ENCODE results near the gene ENDOV.
A peak's percentile ranks its signal among the peaks of the same experiment; 100 is the strongest.

The ENDOV gene

DNA sequence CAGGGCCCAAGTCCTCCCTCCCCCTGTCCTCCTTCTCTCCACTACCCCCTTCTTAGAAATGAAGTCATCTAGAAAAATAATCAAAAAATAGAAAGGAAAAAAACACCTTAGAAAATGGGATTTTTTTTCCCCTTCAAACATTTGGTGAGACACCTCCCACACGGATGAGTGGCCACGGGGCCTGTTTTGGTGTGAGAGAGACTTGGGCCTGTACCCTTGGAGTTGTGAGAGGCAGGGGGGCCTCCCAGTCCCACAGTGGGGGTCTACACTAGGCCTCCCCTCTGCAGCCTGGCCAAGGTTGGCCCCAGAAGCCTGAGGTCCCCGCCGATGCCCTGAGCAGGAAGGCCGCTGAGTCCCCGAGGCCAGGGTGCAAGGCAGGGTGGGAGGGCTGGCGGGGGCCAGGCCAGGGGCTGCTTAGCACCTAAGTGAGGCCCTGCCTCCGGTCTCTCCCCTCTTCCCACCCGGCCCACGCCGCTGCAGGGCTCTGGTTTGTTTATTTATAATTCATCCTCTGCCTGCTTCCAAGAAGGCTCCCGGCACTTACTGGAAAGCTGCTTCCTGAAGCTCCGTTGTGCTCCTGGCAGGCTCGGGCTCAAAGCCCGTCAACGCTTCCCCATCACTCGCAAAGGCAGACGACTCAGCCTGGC lies 35.1 kb downstream of the ENDOV start:
- DNase-seq (ENCODE audit: low spot score): no peak

- DNase-seq (ENCODE audit: low spot score): no peak
Observed at GRCh38 chr17:80451104-80451775, 36.3 kb downstream of the ENDOV start.

DNA sequence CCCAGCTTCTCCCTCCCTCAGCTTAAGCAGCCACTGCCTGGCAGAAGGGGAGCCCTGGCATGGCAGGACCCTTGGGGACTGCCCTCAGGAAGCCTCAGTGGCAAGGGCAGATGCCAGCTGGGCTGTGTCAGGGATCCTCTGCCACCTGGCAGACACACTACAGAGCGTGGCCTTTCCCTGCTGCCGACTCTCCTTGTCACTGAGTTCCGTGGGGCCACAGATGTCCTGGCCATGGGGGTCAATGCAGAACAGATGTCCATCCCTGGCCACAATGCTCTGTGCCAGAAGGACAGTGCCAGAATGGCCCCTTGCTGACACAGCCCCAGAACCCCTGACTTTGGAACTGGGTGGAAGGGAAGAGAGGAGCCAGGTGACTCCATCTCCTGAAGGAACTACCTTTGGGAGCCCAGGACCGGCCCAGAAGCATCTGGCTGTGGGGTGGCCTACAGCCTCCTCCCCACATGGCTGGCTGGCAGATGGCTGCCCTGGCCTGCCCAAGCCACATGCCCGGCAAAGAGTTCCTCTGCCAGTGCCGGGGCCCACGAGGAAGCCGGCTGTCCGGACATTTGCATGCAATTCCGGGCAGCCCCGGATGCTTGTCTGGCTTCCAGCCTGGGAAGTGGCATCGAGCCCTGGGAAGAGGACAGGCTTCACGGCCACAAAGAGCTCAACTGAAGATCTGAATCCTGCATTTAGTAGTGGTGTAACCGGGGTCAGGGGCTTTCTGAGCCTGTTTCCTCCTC lies 37.4 kb downstream of the ENDOV start:
- no peak for DNase-seq (ENCODE audit: low spot score)

- no peak for DNase-seq (ENCODE audit: low spot score)
Observed at GRCh38 chr17:80453126-80453997, 38.4 kb downstream of the ENDOV start.

GRCh38 chr17:80453998-80454556 lies 39.1 kb downstream of the ENDOV start:
- DNase-seq (ENCODE audit: low spot score): no peak

GRCh38 chr17:80454557-80455335 lies 39.8 kb downstream of the ENDOV start:
- DNase-seq (ENCODE audit: low spot score): peak; percentile 95

GRCh38 chr17:80455336-80455710 lies 40.4 kb downstream of the ENDOV start:
- DNase-seq (ENCODE audit: low spot score): no peak

GRCh38 chr17:80455784-80456183 lies 40.8 kb downstream of the ENDOV start:
- peak; percentile 3 for DNase-seq (ENCODE audit: low spot score)

DNA sequence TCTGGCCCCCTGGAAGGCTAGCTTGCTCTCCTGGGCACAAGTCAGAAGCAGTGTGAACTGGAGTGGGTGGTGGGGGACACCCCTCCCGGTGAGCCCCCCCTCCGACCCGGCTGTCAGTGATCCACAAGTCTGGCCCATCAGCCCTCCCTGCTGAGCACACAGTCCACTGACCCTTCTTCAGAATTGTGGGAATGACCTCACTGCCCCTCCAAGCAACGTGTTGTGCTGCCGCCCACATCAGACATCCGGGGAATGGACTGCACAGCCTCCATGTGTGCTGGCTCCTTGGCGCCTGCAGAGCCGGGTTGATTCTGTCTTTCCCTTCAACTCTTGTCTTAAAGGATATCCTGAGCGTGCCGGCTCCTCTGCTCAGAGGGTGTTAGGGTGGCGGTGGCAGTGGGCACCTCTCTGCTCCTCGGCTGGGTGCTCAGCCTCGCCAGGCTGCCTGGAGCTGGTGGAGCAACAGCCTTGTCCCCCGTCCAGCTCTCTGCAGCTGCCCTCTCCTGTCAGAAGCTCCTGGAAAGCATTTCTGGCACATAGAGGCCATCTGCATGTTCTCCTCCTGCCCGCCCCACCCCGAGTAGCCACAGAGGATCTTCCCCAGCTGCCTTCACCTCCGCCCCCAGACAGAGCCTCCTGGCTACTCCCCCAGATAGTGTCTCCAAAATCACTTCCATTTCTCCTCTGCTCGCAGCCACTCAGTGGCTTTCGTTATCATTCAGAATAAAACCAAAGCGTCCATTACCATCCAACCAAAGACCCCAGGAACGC lies 41.7 kb downstream of the ENDOV start:
- DNase-seq (ENCODE audit: low spot score): peak; percentile 4

DNA sequence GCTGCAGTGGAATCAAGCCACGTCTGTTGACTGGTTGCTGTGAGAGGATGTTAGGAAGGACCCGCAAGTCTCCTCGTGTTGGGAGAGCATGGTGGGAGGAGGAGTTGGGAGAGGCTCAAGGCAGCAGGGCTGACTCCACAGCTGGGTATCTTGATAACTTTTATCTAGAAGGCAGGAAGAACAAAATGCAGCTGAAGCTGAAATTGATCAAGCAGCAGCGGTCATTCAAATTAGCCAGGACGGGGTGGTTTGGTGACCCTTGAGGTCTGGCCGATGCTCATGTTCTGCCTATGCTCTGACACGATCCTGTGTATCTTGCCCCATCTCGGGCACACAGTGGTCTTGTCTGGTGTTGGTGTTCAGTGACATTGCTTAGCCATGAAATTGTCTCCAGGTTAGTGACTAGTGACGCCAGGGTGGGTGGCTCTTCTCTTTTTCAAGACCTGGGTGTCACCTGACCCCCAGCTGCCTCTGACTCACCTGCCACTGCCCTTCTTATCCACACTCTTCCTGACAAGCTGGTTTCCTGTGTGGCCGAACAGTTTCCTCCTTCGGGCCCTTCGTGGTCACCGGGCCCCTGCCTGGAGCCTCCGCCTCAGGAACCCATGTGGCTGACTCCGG lies 42.4 kb downstream of the ENDOV start:
- DNase-seq (ENCODE audit: low spot score): peak; percentile 25

DNA sequence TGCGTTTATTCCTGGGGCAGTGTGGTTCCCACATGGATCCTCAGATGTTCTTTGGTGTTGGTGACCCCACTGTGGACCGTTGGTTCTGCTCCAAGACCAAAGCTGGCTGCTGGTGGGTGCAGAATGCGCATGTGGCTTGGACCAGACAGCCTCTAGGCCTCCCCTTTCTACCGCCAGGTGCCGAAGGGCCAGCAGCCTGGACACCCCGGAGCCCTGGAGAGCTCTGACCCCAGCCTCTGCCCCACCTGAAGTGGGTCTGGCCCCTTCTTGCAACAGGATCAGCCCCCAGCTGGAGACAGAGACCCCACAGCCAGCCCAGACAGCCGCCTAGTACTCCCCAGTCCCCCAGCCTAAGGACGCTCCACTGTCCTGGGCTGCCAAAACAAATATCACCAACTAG lies 43.0 kb downstream of the ENDOV start:
- DNase-seq (ENCODE audit: low spot score): no peak

- no peak for DNase-seq (ENCODE audit: low spot score)
Observed at GRCh38 chr17:80459234-80459633, 44.3 kb downstream of the ENDOV start.

DNA sequence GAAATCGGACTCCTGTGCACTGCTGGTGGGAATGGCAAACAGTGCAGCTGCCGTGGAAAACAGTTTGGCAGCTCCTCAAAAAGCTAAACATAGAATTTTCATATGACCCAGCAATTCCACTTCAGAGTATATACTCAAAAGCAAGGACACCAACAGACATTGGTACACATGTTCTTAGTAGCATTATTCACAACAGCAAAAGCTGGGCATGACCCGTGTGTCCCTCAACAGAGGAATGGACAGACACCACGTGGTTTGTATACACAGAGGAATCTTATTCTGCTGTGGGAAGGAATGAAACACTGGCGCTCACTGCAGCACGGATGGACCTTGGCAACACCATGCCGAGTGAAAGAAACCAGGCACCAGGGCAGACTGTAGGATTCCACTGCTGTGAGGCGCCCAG lies 45.5 kb downstream of the ENDOV start:
- no peak for DNase-seq (ENCODE audit: low spot score)

DNA sequence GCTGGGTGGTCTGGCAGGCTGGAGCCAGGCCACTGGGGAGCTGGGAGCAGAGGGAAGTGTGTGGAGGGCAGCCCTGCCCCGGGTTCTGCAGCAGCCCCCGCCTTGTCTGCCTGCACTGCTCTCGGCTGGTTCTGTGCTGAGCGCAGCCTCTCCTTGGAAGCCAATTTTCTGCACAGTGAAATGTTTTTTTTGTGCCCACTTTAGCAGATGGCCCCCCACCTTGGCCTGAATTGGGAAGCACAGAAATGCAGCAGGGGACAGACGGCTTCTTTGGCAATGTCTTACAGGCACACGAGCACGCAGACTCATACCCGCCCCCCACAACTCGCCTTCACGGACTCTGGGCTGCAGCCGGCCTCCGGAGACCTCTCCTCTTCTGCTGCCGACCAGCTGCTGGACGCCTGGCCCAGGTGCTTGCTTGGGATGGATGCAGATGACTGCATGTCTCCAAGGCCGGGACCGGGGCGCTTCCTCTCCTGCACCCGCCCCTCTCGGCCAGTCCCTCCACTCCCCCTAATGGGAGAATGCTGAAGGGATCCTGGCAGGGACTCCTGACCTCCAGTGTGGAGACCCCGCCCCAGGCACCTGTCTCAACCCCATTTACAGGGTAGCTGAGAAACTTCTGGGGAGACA lies 46.7 kb downstream of the ENDOV start:
- DNase-seq (ENCODE audit: low spot score): no peak

DNA sequence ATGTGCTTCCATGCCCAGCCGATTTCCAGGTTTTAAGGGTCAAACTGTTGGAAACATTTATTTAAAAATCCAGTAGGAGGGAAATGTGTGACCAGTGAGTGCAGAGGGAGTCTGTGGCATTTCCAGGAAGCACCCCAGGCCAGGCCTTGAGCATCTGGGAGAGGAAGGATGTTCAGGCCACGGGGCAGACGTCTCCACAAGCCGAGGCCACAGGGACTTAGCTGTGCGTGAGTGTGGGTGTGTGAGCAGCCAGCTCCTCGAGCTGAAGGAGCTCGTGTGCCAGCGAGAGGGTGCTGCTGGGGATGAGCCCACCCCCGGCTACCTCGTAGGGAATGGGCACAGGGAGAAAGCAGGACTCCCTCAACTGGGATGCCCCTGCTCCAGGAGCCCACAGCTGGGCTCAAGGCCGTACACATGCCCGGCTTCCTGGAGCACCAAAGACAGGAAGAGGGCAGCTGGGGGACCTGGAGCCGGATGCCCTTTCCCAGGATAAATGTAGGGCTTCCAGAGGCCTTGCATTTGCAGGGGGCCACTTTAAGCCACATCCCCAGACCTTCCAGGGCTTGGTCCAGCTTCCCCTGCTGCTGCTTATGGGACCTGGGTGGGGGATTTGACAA lies 48.9 kb downstream of the ENDOV start:
- no peak for DNase-seq (ENCODE audit: low spot score)

DNA sequence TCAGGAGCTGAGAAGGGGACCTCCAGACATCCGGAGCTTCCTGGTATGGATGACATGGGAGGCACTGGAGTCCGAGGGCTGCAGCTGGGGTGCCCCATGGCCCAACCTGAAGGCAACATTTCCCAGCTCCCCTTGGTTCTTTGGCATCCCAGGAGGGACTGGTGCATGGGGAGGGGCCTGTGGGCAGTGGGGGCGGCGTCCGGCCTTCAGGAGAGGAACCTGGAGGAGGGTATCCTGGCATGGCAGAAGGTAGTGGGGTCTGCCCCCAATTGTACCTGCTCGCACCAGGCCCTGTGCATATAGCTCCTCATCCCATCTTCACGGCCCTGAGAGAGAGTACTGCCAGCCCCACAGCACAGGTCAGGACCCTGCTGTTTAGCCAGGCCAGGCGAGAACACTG lies 49.5 kb downstream of the ENDOV start:
- no peak for DNase-seq (ENCODE audit: low spot score)

GRCh38 chr17:80465327-80465974 lies 50.5 kb downstream of the ENDOV start:
- DNase-seq (ENCODE audit: low spot score): no peak

DNA sequence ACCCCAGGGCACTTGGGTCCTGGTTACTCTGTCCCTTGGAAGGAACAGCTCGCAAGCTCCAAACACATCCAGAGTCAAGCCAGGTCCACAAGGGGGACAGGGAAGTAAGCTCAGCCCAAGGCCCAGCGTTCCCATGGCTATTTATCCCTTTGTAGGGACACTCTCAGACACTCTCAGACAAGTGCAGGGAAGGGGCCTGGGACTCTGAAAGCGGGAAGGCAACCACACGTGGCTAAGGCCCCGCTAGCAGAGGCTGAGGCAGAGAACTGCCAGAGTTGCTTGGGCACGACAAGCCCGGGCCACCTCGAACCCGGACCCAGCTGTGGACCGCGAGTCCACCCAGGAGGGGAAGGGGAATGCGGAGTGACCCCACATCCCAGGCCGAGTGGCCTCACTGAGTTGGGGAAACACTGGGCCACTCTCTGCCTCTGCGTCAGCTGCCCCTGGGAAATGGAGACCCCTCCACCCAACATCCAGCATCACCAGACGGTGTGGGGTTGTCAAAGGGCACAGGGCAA lies 51.3 kb downstream of the ENDOV start:
- DNase-seq (ENCODE audit: low spot score): no peak

All from hematopoietic multipotent progenitor cell treated with erythropoietin and hydrocortisone succinate and interleukin-3 and kit ligand, for 15 days (in vitro differentiated cells).